ENCODE measurements around the gene C2orf72.
"Not testable (repeated sequence)": the region's sequence is repeated elsewhere in the genome, so short reads cannot be mapped to it uniquely, and the experiment has no call there.

The C2orf72 gene

DNA sequence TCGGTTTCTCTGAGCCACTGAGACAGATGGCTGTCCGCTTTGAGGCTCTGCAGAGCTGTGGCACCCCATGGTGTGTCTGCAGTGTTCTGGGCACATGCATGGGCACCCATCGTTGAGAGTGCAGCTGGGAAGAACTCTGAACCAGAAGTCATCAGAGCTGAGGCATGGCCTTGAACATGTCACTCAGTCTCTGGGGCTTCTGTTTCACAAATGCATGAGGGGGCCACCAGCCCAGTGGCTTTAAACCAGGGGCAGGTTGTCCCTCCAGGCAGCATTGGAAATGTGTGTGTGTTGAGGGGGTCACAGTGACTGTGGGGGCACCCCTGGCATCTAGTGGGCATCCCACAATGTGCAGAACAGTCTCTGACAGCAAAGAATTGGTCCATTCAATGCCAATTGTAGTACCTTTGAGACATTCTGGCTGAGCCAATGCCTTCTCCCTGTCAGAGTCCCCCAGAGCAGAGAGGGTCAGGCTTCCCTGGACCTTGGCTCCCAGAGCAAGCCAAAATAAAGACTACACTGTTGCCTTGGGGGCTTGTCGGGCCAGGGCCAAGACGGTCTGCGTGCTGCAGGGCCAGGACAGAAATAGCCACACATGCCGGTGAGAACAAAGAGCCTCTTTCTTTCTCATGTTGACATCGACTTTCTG is 10.1 kb downstream of the C2orf72 start:
- no peak for DNase-seq

DNA sequence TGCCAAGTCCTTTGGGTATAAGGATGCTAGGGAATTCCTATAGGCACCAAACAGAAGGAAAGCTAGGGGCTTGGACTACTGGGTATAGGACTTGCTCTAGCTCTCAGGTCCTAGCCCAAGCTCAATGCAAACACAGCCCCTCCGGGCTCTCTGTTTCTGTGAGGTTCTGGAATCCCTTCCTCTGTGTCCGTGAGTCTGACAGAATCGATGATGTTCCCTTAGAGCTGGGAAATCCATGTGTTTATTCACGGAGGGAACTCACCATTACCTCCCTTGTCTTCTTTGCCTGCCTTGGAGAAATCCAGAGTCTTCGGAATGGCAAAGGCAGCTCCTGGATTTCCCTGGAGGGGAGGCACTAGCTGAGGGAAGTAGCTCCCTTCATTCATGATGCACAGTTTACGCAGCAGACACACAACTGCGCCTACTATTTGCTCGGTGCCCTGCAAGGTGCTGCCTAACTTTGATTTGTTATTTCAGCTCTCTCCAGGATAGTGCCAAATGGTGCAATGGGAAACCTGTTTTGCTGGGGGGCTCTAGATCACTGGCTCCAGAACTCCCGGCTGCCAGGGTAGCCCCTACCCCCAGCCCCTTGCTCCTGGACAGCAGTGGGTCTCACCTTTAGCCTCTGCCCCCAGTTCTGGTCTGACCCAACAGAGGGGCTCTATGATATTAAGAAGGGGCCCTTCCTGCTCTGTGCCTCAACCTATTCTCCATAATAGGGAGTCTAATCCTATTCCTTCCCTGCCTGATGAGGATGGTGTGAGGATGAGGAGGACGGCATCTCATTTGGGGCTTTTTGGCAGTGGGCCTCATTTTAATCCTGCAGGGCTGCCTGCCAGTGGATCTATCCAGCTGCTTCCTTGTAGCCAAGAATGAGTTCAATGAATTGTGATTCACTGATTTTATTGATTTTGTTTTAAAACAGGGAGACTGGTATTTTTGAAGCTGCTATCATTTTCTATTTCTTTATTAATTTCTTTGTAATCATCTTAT is 10.9 kb downstream of the C2orf72 start:
- no peak for DNase-seq

DNA sequence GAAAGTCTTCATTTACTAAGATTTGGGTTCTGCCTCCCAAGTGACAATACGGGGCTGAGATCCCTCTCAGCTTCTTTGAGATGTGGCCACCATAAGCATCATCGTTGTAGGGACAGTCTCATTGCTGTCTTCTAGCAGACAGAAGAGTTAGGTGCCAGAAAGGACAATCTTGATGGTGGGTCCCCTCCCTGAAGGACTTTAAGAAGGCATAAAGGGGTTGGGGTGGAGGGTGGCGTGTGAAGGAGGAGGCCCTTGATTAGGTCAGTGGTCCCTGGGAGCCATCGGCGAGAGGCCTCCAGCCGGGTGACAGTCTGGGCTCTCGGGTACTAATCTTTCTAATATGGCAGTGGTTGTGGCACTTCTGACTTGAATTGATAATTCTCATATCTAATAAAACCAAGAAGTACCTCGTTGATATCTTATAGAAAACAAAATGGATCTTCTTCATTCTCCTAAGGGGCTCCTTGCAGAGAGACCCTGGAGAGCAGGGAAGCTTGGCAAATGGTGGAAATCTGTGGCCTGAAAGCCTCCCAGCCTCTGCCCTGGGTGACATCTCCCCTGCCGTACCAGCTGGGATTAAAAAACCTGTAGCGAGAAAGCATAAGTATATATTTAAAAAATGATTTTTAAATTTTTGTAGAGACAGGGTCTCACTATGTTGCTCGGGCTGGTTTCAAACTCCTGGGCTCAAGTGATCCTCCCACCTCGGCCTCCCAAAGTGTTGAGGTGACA is 12.1 kb downstream of the C2orf72 start:
- DNase-seq, result no peak

DNA sequence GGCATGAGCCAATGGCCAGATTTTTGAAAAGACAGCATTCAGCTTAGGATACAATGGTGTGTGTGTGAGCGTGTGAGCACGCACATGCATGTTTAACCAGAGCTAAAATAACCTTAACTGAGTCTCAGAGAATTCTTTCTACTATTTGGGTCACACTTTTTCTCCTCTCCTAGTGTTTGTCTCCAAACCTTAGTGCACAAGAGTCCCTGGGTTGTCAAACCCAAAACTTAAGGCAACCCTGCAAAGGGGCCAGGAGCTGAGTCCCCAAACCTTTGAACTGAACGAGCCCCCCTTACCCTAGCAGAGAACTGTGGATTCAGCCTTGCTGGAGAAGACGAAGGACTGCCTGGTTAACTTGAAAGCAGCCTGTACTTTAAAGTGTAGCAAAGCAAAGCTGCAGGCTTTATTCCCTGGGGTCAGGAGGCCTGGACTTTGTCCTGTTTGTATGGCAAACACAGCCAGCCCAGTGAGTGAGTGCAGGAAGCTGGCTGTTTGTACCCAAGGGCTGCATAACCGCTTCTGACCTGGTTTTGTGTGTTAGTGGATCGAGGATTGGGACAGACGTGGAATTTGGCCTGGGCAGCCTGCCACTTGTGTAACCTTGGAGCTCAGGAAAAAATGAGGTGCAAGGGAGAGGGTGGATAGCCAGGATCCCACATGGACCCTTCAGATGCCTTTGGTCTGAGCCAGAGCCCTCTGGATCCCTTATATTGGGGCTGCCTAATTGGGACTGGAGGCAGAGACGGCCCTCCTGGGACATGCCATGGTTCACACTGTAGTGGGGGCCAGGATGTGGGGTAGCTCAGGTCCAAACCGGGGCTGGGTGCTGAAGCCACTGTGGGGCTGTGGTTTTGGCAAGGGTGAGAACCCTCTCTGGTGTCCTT is 12.9 kb downstream of the C2orf72 start:
- DNase-seq, result no peak

DNA sequence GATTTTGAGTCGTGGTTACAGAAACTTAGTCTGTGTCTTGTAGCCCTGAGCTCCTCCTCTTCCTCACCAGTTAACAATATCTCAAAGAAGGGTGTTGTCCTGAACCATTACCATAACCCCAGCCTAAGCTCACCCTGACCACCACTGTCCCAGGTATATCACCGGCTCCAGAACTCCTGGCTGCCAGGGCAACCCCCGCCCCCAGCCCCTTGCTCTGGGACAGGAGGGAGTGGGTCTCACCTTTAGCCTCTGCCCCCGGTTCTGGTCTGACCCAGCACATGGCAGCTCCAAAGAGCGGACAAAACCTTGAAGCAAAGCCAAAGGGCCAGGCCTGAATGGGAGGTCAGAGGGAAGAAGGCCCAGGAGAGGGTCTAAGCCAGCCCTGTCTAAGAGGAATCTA is 13.8 kb downstream of the C2orf72 start:
- DNase-seq, result no peak

DNA sequence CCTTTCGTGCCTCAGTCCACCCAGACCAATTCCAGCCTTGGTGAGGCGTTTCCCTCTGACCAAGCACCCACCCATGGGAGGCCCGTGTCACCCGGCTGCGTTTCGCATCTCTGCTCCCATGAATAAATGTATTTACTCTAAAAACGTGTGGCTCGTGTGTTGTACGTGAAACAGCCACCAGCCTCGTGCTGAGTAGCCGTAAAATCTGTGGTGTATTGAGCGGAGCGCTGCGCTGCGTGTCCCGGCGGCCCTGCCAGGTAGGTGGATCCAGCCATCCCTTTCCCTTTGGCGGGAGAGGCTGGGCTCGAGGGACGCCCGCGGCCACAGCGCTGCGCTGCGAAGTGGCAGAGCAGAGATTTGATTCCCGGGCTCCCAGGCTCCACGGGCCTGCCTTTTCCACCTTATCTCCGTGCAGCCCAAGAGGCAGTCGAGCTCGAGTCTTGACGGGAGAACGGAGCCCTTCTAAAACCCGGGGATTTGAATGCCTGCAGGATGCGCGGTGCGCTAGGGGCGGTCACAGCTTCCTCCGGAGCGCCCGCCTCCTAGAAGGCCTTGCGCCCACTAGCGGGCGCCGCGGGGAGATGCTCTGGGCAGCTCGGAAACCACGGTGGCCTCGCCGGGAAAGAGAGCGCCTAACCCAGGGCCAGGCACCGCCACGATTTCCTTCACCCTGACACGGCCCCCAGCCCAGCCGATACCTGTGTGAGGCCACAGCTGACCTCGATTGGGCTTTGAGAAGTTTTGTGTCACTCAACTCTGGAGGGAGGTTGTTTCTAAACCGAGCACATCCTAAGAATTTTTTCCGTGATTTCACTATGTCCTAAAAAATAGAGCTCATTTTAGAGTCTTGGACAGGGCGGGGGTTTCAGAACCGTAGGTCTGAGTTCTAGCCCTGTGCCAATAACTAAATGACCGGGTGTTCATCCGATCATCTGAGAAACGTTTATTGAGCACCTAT is 15.4 kb downstream of the C2orf72 start:
- DNase-seq, result peak; percentile 85

DNA sequence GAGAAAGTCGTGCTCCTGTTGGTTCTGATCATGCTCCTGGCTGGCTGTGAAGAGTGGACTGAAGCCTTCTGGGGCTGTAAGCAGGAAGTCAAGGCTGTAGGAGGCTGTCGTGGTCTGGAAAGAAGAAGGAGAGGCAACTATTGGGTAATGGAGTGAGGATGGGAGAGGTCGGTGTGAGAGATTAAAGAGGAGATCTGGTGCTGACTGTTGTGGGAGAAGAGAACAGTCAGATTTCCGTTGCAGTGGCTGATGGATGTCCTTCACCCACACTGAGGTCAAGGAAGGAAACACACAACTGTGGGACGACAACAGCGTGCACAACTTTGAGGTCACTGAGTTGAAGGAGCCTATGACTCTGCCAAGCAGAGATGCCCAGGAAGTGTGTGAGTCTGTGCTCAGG is 16.5 kb downstream of the C2orf72 start:
- no peak for DNase-seq

DNA sequence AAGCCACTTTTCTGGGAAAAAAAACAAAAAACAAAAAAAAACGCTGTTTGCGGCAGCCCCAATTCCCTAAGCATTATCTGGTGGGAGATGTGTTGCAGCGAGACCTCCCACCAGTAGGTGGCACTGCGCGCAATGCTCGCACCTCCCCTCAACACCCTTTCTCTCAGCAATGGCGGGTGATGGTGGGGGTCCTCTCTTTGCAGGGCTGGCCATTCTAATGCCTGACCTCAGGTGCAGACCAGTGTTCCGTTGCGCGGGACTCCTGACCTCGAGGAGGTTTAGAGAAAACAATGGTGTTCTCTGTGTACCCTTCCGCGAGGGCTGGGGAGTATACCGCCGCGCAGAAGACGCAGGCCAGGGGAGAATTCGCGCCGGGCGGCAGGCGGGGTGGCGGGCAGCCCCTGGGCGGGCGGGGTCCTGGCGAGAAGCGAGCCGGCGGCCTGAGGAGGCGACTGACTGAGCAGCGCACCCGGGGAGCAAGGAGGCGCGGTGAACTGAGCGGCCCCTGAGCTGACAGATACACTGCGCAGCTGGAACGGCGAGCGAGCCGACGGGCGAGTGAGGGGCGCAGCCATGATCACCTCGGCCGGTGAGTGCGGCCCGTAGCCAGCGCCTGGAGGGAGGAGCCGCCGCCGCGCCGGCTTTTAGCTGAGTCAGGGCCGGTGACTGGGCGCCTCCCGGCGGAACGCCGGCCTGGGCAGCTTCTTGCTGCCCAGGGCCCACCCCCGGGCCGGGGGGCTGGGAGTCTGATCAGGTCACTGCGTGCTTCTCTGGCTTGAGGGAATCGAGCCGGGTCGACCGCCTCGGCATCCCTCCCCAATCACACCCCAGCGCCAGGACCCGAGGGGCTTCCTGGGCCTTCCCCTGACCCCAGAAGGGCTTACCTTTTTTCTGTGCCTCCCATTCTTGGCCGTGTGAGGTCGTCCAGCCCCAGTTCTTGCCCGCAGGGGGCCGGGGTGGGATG is 19.4 kb downstream of the C2orf72 start, which contains the start of gene PSMD1:
TSS of gene PSMD1 (plus strand) at position 415 of the 964 bp plus-strand sequence. CDS start at position 574, 159 bp downstream.
- DNase-seq, result peak; percentile 94

DNA sequence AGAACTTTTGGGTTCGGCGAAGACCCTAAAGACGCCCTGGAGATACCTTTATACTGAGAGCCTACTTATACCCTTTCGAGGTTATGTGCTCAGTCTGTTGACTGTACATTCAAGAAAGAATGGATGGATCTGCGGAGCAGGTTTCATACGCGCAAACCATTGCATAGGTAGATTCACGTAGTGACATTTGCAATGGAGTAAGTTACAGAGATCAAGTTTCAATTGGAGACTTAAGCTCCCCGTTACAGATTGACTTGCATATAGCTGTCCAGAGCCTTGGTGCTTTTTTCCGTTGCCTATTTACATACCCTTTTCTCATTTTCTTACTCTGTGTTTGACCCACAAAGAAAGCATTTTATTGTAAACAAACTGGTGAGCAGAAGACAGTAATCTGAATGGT is 20.3 kb downstream of the C2orf72 start:
- no peak for DNase-seq

DNA sequence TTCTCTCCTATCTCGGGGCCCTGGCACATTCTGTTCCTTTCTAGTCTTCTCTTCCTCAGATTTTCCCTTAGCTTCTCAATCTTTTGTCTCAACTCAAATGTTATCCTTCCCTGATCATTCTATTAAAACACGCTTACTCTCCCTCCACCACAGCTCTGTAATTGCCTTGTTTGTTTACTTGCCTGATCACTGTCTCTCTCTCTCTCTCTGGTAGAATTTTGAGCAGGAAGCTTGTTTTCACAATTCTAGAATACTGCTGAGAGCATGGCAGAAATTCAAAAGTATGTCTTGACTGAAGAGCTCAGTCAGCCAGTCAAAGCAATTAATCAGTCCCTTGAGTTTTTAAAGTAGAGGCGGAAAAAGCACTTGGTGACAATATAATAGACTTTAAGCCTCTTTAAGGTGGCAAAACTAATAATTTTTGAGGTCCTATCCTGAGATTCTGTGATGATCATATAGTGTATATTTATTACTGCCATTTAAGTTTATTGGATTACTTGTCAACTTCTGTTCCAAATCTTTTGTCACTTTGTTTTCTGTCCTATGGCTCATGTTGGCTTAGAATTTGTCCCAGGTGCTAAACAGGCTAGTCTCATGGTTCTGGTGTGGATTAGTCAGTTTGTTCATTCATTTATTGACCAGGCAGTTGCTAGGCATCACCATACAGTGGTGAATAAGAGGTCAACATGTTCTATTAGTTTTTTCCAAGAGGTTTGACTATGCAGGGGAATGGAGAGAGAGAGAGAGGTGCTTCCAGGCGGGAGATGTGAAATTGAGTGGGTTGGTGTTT is 21.6 kb downstream of the C2orf72 start:
- DNase-seq, result no peak

DNA sequence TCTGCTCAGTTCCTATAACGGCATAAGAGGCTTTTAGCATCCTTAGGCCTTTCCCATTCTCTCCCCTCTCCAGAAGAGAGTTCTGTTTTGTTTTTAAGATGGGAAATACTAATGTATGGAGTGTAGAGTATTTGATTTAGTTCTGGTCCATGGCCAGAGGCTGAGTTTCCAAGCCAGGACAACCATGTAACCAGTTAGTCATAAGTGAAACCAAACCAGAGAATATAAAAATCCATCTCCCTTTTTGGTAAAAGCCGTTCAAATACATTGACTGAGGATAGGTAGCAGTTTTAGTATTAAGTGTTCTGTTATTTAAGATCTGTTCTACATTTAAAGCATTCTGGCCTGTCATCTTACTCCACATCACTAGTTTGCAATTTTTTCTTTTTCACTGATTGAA is 22.4 kb downstream of the C2orf72 start:
- DNase-seq, result no peak

DNA sequence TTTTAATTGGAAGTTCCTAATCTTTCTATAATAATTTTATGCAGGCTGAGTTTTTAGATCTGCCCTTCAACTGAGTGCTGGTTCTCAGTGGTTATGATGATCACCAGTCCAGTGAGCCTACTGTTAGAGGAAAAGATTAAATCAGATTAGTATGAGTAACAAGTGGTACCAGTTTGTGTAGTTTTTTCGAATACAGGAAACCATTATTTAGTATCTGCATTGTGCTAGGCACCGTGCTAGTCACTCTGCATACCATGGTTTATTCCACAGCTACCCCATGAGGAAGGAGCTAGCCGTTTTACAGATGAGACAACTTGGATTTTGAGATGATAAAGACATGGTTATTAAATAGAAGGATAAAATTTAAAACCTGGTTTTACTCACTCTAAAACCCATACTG is 25.5 kb downstream of the C2orf72 start:
- DNase-seq, result no peak

DNA sequence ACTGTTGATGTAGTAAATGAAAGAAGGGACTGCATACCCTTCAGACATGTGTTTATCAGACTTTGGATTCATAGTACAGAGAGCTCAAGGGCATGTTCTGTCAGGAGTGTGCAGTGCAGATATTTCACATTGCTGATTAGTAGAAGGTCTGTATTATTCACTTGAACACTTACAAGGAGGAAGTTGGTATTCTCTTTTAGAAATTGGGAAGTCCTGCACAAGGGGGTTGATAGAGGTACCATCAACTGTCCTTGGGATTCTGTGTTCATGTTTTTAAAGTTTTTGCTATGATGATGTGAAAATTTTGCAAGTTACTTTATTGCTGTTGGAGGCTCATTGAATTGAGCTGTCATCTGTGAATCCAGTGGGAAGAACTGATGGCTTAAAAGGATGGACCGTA is 26.0 kb downstream of the C2orf72 start:
- no peak for DNase-seq

DNA sequence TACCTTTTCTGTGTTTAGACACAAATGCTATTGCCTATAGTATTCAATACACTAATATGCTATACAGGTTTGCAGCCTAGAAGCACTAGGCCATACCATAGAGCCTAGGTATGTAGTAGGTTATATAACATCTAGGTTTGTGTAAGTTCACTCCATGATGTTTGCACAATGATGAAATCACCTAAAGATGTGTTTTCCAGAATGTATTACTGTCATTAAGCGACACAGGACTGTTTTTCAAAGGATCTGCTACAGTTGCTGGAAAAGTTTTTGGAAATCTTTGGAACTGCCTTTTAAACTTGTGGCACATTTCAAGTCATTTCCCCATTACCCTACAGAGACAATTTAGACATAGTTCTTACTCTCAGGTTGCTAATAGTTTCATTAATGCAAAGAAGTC is 28.6 kb downstream of the C2orf72 start:
- no peak for DNase-seq

DNA sequence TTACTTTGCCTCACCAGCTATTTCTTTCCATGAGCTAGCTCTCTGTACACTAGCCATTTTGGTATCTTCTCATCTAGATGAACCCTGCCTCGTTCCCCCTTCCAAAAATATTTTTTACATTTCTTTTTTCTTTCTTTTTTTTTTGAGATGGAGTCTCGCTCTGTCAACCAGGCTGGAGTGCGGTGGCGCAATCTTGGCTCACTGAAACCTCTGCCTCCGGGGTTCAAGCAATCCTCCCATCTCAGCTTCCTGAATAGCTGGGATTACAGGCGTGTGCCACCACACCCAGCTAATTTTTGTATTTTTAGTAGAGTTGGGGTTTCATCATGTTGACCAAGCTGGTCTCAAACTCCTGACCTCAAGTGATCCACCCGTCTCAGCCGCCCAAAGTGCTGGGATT is 30.2 kb downstream of the C2orf72 start:
- not testable (repeated sequence) for DNase-seq

DNA sequence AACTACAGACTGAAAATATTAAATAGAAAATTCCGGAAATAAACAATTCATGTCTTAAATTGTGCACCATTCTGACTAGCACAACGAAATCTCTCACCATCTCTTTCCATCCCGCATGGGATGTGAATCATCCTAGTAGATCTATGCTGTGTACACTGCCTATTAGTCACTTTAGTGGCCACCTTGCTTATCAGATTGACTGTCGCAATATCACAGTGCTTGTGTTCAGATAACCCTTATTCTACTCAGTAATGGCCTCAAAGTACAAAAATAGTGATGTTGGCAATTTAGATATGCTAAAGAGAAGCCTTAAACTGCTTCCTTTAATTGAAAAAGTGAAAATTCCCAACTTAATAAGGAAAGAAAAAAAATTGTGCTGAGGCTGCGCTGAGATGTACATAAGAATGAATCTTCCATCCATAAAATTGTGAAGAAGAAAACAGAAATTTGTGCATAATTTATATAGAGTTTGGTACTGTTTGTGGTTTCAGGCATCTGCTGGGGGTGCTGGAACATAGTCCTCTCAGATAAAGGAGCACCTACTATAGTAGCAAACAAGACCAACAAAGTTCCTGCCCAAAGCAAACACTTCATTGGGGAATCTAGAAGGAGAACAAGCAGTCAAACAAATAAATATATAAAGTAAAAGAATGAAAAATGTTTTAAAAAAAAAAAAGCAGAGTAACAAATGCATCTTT is 31.4 kb downstream of the C2orf72 start:
- DNase-seq, result no peak

DNA sequence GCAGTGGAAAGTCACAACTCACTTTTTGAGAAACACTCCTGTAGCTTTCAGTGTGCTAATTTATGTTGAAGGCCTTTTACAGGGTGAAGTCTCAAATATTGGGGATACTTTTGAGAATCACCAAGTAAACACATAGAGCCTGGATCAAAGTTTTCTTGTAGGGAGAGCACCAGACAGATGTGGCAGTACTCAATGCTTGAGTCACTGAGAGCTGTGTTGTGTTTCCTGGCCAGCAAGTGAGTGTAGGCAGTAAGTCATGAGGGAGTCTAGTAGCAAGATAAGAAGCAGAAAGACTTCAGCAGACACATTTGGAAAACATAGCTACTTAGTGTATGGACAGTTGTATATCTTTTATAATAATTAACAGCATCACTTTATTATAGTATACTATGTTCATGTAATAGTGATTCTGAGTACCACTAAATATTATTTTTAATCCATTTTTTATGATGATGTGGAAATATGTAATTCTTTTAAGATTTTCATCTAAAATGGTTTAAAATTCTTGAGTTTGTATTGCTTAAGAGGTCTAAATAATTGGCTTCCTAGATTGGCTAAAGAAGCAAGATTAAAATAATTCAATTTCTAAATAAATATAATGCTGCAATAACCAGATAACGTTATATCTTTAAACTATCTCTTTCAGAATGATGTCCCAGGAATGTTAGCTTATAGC is 32.2 kb downstream of the C2orf72 start:
- no peak for DNase-seq

DNA sequence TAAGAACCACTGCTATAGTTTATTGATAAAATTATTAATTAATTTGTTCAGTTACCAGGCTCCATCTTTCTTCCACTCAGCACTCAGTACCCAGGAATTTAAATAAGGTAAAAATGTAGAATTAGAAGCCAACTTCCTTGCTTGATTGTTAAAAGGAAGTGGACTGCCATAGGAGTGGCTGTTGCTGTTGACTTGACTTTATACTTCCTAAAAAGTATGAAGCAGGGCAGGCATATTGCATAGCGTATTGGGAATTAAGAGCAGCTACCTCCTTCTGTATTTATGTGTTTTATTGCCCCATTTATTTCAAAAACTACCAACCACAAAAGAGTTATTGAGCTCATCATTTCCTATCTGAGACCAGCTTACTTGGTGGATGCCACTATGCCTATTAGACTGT is 47.2 kb downstream of the C2orf72 start:
- DNase-seq, result no peak
